Chondrocyte (in vitro differentiated cells): ENCODE measurements around the gene SPINK2. TPM values are rescaled to one million over a fixed set of nuclear protein-coding genes. Genes with fewer than 3 reads are reported as not detected.

Experiments used
- DNase-seq: peaks from one replicate; pipeline ENCODE4 v3.0.0; 2021; ENCODE audit warnings: mixed read lengths, low spot score
- H3K27ac Mint-ChIP-seq: one replicate; pipeline ENCODE4 v1.8.0; 2021; ENCODE audit warnings: mild to moderate bottlenecking, moderate library complexity, mixed read lengths; ENCODE audit not compliant: unreplicated experiment
- H3K27me3 Mint-ChIP-seq: 2 replicates; pipeline ENCODE4 v1.8.0; 2021; ENCODE audit warnings: low read depth, mixed read lengths
- H3K36me3 Mint-ChIP-seq: 2 replicates; pipeline ENCODE4 v1.8.0; 2021; ENCODE audit warnings: low read depth, mixed read lengths
- H3K4me1 Mint-ChIP-seq: 2 replicates; pipeline ENCODE4 v1.8.0; 2021; ENCODE audit warnings: low read depth, mild to moderate bottlenecking, mixed read lengths
- H3K4me3 Mint-ChIP-seq: one replicate; pipeline ENCODE4 v1.8.0; 2021; ENCODE audit warnings: mild to moderate bottlenecking, moderate library complexity, mixed read lengths; ENCODE audit not compliant: unreplicated experiment
- H3K9me3 Mint-ChIP-seq: 2 replicates; pipeline ENCODE4 v1.8.0; 2021; ENCODE audit warnings: low read depth, mixed read lengths
- CTCF ChIP-seq: fragments of 200-600 bp; sonication (generic); IDR thresholded peaks from 2 replicates; pipeline ENCODE4 v1.5.0; 2021; ENCODE audit warnings: antibody characterized with exemption, mild to moderate bottlenecking, moderate library complexity
- total RNA-seq: library from RNA; stranded (reverse); gene quantifications from 3 replicates; pipeline ENCODE4 v1.2.1, GENCODE V29; 2021

SPINK2 gene
- total RNA-seq, 1 donor from 2014 or later = not detected

DNA sequence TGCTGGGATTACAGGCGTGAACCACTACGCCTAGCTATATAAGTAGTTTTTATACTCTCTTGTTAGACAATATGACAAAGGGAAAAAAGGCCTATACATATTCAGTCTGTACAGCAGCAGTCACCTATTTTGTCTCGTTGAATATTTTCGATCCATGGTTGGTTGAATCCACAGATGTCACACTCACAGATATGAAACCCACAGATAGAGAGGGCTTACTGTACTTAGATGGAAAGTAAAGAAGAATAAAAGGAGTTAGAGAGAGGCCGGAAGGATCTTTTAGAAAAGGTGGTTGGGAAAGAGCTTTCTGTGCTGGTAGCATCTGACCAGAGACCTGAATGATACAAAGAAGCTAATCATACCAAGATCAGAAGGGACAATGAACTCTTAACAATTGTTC is 38.3 kb upstream of the SPINK2 start:
- no peaks in the 10 kb centered on the region for H3K4me1 Mint-ChIP-seq
- DNase-seq = no peak
- no peaks in the 10 kb centered on the region for H3K36me3 Mint-ChIP-seq
- peaks cover 14% of the 10 kb centered on the region for H3K27me3 Mint-ChIP-seq
- H3K27ac Mint-ChIP-seq = no peak overlapping the region
- no peaks in the 10 kb centered on the region for H3K9me3 Mint-ChIP-seq
- H3K4me3 Mint-ChIP-seq = no peak overlapping the region
- no peak for TF ChIP-seq CTCF

- Mint-ChIP-seq H3K4me3 (no peak overlapping the region), H3K4me1 (no peaks in the 10 kb centered on the region), H3K27ac (no peak overlapping the region), H3K9me3 (no peaks in the 10 kb centered on the region), H3K36me3 (no peaks in the 10 kb centered on the region), H3K27me3 (peaks cover 14% of the 10 kb centered on the region)
- TF ChIP-seq CTCF = no peak
- no peak for DNase-seq
Observed at GRCh38 chr4:56857601-56858309, 36.3 kb upstream of the SPINK2 start.

- Mint-ChIP-seq H3K4me1 (no peaks in the 10 kb centered on the region), H3K36me3 (no peaks in the 10 kb centered on the region), H3K4me3 (no peak overlapping the region), H3K9me3 (no peaks in the 10 kb centered on the region), H3K27ac (no peak overlapping the region), H3K27me3 (peaks cover 14% of the 10 kb centered on the region)
- no peak for DNase-seq
- TF ChIP-seq CTCF = no peak
Observed at GRCh38 chr4:56856656-56857055, 35.2 kb upstream of the SPINK2 start.

GRCh38 chr4:56850910-56851309 is 29.4 kb upstream of the SPINK2 start:
- Mint-ChIP-seq H3K4me3 (no peak overlapping the region), H3K27ac (no peak overlapping the region), H3K27me3 (peaks cover 5% of the 10 kb centered on the region), H3K9me3 (no peaks in the 10 kb centered on the region), H3K4me1 (no peaks in the 10 kb centered on the region), H3K36me3 (no peaks in the 10 kb centered on the region)
- DNase-seq = no peak
- no peak for TF ChIP-seq CTCF

DNA sequence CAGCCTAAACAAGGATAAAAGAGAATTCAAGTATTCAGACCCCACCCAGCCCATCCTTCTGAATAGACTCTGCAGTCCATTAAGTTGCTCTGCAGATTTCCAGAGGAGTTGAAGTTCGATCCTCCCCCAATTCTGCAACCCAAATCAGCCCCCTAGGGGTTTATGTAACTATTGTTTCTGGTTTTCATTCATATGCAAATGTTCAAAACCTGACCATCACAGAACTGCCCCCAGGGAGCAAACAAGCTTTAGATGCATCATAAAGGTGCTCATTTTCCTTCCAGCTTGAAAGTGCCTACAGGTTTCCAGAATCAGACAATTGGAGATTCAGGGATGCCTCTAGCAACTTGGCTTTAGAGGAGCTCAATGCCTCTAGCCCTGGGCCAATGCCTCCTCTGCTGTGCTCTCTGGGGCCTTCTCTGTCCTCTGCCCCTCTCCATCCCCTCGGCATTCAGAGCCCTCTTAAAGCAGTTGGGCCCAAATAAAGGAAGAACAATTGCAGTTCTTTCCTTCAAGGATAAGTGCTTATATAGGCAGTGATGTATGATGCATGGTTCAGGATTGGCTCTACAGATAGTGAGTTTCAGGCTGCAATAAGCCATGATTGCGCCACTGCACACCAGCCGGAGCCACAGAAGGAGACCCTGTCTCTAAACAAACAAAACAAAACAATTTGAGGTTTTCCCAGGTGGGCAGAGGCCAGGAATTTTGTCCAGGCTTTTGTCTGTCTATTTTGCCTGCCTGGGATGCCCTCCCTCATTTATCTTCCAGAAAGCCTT is 23.5 kb upstream of the SPINK2 start:
- H3K36me3 Mint-ChIP-seq = no peaks in the 10 kb centered on the region
- no peak overlapping the region for H3K27ac Mint-ChIP-seq
- no peak for TF ChIP-seq CTCF
- H3K27me3 Mint-ChIP-seq = peaks cover 3% of the 10 kb centered on the region
- no peaks in the 10 kb centered on the region for H3K4me1 Mint-ChIP-seq
- no peaks in the 10 kb centered on the region for H3K9me3 Mint-ChIP-seq
- H3K4me3 Mint-ChIP-seq = no peak overlapping the region
- DNase-seq = no peak
